Fibroblast of pulmonary artery (primary cell): Measurements from ENCODE around the gene SENP2.
A peak's percentile ranks its signal among the peaks of the same experiment; 100 is the strongest.
"Not testable (repeated sequence)": the region's sequence is repeated elsewhere in the genome, so short reads cannot be mapped to it uniquely, and the experiment has no call there.

Source experiments
- DNase-seq: peaks from one replicate; pipeline ENCODE4 v3.0.0-alpha.2; 2010; ENCODE audit warnings: low read depth
- H3K4me3 ChIP-seq: replicated peaks from 2 replicates; pipeline ENCODE4 v1.5.1; 2011; ENCODE audit warnings: low read depth, mild to moderate bottlenecking, control low read depth, low read length, moderate library complexity
- TF ChIP-seq, protein P1 (sequence below): IDR thresholded peaks from 2 replicates; pipeline ENCODE4 v1.5.1; 2011; ENCODE audit warnings: mild to moderate bottlenecking, control low read depth, low read length, inconsistent platforms; ENCODE audit errors: missing control alignments

Gene SENP2

DNA sequence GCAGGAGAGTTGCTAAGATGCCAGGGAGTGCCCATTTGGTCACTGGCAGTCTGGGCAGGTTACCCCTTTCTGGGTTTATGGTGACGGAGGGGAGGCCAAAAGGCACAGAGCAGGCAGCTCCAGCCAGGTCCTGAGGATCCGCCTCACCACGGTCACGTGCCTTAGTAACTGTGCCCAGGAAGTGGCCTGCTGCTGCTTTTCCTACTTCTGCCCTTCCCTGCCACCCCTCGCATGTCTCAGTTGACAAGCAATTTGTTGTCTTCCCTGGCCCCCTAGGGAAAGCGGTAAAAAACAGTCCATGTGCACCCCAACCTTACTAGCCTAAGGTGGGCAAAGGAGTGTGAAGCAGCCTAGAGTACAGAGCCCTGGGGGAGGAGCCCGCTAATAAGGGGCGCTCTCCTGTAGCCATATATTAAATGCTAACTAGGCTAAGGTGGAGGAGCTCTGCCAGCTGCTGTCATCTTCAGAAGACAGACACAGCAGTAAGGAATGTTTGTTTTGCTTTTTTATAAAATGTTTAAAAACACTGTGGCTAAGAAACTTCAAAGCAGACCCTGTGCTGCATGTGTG is 24.6 kb upstream of the SENP2 start:
- no peak for DNase-seq
- no peak overlapping the region for H3K4me3 ChIP-seq
- TF ChIP-seq, protein P1, sequence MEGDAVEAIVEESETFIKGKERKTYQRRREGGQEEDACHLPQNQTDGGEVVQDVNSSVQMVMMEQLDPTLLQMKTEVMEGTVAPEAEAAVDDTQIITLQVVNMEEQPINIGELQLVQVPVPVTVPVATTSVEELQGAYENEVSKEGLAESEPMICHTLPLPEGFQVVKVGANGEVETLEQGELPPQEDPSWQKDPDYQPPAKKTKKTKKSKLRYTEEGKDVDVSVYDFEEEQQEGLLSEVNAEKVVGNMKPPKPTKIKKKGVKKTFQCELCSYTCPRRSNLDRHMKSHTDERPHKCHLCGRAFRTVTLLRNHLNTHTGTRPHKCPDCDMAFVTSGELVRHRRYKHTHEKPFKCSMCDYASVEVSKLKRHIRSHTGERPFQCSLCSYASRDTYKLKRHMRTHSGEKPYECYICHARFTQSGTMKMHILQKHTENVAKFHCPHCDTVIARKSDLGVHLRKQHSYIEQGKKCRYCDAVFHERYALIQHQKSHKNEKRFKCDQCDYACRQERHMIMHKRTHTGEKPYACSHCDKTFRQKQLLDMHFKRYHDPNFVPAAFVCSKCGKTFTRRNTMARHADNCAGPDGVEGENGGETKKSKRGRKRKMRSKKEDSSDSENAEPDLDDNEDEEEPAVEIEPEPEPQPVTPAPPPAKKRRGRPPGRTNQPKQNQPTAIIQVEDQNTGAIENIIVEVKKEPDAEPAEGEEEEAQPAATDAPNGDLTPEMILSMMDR, result no peak

DNA sequence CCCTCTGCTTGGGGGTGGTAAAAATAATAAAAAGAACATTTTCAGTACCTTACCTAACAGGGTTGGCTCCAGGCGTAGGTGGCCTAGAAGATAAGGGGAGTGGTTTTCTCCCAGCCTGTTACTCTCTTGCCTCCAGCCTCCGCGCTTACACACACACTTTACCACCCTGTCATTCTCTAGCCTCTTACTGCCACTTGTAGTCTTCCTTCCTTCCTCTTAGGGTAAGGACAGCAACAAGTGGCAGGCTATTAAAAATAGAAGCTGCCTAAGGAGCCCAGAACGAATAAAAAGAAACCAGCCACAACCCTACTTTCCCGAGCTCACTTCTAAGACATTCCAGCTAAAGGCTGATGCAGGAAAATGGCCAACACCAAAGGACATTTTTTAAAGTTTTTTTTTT is 24.1 kb upstream of the SENP2 start:
- TF ChIP-seq, protein P1, result no peak
- H3K4me3 ChIP-seq, result no peak overlapping the region

GRCh38 chr3:185572183-185572582 is 13.9 kb upstream of the SENP2 start:
- H3K4me3 ChIP-seq, result no peak overlapping the region
- DNase-seq, result no peak
- TF ChIP-seq, protein P1, result no peak

More for the DNA sequence above, 24.1 kb upstream of the SENP2 start:
- no peak for DNase-seq

DNA sequence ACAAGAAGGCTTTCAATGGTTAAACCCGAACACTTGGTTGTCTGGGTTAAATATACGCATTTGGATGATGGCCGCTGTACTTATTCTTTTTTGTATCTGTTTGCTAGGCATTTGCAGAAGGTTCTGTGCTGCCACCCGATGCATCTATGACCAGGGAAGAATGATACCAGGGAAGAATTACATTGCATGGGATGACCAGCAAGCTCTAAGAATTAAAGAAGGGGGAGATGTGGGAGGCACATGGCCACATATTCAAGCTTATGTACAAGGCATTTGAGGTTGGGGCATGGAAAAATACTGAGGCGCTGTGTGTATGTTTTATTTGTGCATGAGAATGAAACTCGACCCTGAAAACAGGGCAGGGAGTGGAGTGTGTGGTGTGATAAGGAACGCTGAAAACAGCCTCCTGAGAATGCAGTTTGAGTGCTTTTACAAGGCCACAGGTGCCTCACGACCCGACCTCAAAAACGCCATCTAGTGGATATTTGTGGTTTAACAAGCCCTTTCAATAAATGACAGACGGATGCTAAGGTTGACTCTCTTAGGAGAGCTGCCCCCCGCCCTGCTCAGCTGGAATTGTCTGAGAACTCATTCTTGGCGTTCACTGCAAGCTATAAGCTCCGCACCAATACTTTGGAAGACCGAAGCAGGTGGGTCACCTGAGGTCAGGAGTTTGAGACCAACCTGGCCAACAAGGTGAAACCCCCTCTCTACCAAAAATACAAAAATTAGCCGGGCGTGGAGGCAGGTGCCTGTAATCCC is 10.8 kb upstream of the SENP2 start:
- TF ChIP-seq, protein P1, result peak; percentile 48
- peak; percentile 64 for DNase-seq
- H3K4me3 ChIP-seq, result not testable (repeated sequence)

DNA sequence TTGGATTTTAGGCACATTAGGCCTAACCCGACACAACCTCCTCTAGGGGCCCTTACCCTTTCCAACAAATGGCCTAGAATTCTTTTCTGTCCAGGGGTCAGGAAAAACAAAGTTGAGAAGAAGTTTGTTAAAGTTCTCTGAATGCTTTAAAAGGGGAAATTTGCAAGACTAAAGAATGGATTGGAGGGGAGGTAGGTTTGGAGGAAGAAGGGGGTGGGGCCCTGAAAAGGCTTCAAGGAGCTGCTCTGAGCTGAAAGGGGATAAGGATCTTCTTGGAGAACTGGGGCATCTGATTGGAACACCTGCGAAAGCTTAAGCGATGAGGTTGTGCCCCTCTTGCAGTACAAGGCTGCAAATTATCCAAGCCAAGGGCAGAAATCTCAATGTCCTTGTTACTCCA is 3.9 kb upstream of the SENP2 start:
- TF ChIP-seq, protein P1, result no peak
- DNase-seq, result no peak
- H3K4me3 ChIP-seq, result no peak overlapping the region

GRCh38 chr3:185582871-185583270 is 3.2 kb upstream of the SENP2 start:
- no peak overlapping the region for H3K4me3 ChIP-seq
- TF ChIP-seq, protein P1, result no peak
- no peak for DNase-seq
